Ishikawa (cell line): ENCODE results near the gene SLC28A1.

ENCODE experiments used
- EGR1 ChIP-seq: IDR thresholded peaks from 2 replicates; pipeline ENCODE4 v1.6.1; 2012
- EP300 ChIP-seq: IDR thresholded peaks from 2 replicates; pipeline ENCODE4 v1.6.1; 2012; ENCODE audit warnings: borderline replicate concordance
- YY1 ChIP-seq: IDR thresholded peaks from 2 replicates; pipeline ENCODE4 v1.6.1; 2012; ENCODE audit warnings: low read depth

- TF ChIP-seq EGR1 (no peak), YY1 (no peak), EP300 (no peak)
These were observed 97.9 kb downstream of the SLC28A1 start for GRCh38 chr15:84982301-84982920.
